ENCODE results near the gene ZNF415. TPM values are rescaled to one million over a fixed set of nuclear protein-coding genes. Genes with fewer than 3 reads are reported as not detected.

ZNF415 gene
- total RNA-seq, 2 donors from 2014 or later, result 14.1 to 24.7 TPM

DNA sequence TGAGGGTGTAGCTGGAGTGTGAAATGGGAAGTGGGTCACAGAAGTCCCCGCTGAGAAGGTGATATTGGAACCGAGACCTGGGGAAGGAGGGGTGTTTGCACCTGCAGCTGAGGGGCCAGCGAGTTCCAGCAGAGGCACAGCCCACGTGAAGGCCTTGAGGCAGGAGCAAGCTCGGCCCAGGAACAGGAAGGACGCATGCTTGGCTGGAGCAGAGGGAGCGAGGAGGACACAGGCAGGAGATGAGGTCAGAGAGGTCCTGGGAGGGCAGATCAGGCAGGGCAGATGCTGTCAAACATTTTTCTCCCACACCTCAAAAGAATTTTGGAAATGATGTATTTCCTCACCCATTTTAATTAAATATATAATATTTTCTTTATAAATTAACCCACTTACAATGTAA is 9.3 kb downstream of the ZNF415 start:
- Histone ChIP-seq H3K4me3 (no peak overlapping the region), H3K4me1 (no peaks in the 10 kb centered on the region), H3K9me3 (no peaks in the 10 kb centered on the region), H3K27me3 (no peaks in the 10 kb centered on the region), H3K36me3 (peaks cover 4% of the 10 kb centered on the region), H3K27ac (no peak overlapping the region)
- no peak for DNase-seq (ENCODE audit: low spot score)
- TF ChIP-seq, protein P1, sequence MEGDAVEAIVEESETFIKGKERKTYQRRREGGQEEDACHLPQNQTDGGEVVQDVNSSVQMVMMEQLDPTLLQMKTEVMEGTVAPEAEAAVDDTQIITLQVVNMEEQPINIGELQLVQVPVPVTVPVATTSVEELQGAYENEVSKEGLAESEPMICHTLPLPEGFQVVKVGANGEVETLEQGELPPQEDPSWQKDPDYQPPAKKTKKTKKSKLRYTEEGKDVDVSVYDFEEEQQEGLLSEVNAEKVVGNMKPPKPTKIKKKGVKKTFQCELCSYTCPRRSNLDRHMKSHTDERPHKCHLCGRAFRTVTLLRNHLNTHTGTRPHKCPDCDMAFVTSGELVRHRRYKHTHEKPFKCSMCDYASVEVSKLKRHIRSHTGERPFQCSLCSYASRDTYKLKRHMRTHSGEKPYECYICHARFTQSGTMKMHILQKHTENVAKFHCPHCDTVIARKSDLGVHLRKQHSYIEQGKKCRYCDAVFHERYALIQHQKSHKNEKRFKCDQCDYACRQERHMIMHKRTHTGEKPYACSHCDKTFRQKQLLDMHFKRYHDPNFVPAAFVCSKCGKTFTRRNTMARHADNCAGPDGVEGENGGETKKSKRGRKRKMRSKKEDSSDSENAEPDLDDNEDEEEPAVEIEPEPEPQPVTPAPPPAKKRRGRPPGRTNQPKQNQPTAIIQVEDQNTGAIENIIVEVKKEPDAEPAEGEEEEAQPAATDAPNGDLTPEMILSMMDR (IDR thresholded peaks at IDR 0.05), result no peak

DNA sequence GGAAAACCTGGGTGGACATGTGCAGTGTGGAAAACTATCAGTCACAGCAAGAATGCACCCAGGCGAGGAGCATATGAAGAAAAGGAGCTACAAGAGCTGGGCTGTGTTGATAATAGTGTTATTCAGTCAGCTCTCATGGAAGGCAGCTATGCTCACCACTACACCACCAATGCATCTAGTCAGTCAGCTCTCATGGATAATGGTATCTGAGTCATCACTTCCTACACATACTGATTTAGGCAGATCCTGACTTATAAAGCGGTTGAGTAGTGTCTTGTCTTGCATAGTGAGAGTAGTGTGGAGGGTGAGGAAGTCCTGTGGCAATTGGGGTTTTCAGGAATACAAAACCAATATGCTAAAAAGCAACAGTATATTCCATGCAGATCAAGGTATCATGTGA is 20.4 kb downstream of the ZNF415 start:
- Histone ChIP-seq H3K9me3 (peaks cover under 1 to 3% of the 10 kb centered on the region in 2 donors), H3K27ac (no peak overlapping the region), H3K27me3 (no peaks in the 10 kb centered on the region), H3K4me3 (no peak overlapping the region), H3K4me1 (no peaks in the 10 kb centered on the region), H3K36me3 (peaks cover 69% of the 10 kb centered on the region)
- DNase-seq (ENCODE audit: low spot score), result no peak
- TF ChIP-seq, protein P1 (IDR thresholded peaks at IDR 0.05), result no peak

DNA sequence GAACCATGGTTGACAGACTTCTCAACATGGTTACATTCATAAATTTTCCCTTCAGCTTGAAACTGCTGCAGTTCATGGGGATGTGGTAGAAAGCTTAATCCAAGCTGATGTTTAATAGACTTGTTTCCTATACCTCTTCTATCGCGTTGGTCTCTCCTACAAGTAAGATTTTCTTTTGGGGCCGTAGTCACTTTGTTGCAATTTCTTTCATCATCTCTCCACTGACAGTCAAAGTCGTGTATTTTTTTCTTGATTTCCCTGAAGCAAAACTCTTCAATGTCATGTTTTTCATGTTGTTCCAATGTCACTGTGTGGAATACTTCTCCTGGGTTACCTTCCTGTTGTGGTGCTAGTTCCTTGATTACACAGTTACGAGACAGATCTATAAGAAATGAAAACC is 23.2 kb downstream of the ZNF415 start:
- no peaks in the 10 kb centered on the region for H3K9me3 ChIP-seq
- no peak for DNase-seq (ENCODE audit: low spot score)

DNA sequence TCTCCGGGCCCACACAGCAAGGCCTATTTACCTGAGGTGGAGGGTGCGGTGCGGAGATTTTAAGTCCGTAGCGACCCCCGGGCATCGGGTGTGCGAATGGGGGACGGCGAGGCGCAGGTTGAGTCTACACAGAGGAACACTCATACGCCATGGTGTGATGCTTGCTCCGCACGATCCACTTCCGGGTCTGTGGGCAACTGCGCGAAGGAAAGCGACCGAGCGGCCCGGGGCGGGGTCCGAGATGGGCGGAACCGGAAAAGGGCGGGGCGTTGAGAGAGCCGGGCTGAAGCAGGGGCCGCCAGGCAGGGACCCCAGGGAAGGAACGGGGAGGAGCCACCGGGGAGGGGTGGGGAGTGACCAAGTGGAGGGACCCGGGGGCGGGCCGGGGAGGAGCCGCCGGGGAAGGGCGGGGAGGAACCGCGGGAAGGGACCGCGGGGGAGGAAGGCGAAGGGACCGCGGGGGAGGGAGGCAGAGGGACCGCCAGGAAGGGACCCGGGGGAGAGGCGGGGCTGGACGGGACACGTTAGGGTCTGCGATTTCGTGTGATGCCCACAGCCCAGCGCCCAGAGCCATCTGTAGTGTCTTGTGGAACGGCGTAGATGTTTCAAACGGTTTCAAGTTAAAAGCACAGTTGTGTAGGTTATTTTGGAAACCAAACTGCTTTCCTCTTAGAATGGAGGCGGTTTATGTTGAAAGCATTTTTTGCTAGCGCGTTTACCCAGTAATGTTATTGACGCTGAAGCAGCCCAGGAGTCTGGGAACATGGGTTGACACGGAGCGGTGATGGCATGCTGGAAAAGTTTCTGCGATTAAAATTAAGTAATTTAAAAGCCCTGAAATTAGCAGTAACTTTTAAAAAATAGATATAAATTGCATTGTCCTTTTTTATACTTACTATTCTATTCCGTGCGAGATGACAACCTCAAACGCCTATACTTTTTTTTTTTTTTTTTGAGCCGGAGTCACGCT is 29.2 kb downstream of the ZNF415 start, which contains the start of gene ZNF160:
Gene ZNF160, minus strand, starts transcription at position 189 of the 970 bp plus-strand sequence. CDS start 17,146 bp downstream, outside the sequence.
- Histone ChIP-seq H3K27me3 (no peaks in the 10 kb centered on the region), H3K4me1 (peaks cover 0 to 35% of the 10 kb centered on the region in 2 donors), H3K27ac (peak within 1 kb of the TSS; percentile 95 to 99), H3K36me3 (peaks cover 8% of the 10 kb centered on the region), H3K9me3 (no peaks in the 10 kb centered on the region), H3K4me3 (peak within 1 kb of the TSS; percentile 91 to 95)
- peak; percentile 98 for DNase-seq (ENCODE audit: low spot score)
- TF ChIP-seq, protein P1 (IDR thresholded peaks at IDR 0.05), result no peak

More for the DNA sequence above, 23.2 kb downstream of the ZNF415 start:
- no peaks in the 10 kb centered on the region for H3K4me1 ChIP-seq
- H3K36me3 ChIP-seq, result peaks cover 43% of the 10 kb centered on the region
- H3K27me3 ChIP-seq, result no peaks in the 10 kb centered on the region
- no peak overlapping the region for H3K4me3 ChIP-seq
- H3K27ac ChIP-seq, result no peak overlapping the region
- TF ChIP-seq, protein P1 (IDR thresholded peaks at IDR 0.05), result no peak

DNA sequence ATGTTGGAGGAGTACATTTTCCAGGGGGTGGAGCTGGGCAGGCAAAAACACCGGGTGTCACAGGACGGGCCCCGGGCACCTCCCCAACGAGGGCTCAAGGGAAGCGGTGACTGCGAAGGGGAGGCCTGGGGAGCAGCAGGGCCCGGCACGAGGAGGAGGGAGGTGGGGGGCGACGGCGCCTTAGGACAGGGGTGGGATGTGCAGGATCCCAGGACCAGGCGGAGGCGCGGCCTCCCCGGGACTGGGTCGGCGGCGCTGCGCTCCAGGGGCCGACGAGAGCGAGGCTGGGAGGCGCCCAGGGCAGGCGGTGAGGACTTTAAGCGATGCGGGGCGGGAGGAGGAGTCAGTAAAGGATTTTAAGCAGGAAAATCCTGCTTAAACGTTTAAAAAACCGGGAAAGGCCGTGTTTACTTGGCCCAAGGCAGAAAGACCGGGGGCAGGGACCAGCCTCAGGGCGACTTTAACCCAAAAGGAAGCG is 29.9 kb downstream of the ZNF415 start:
- Histone ChIP-seq H3K9me3 (no peaks in the 10 kb centered on the region), H3K4me3 (peak overlapping the region; percentile 91 to 95), H3K4me1 (peaks cover 0 to 35% of the 10 kb centered on the region in 2 donors), H3K27ac (peak overlapping the region; percentile 95 to 99), H3K36me3 (peaks cover under 1% of the 10 kb centered on the region), H3K27me3 (no peaks in the 10 kb centered on the region)
- TF ChIP-seq, protein P1 (IDR thresholded peaks at IDR 0.05), result no peak
- DNase-seq (ENCODE audit: low spot score), result peak; percentile 61

All from right atrium auricular region (tissue), 2 donors.